GM23248 (cell line): Measurements from ENCODE around the gene IFT122.

Source experiments
- EZH2 ChIP-seq: fragments of 200-600 bp; sonication (generic); IDR thresholded peaks from 2 replicates; pipeline ENCODE4 v1.6.1; 2018; ENCODE audit warnings: antibody characterized with exemption, mild to moderate bottlenecking; ENCODE audit not compliant: insufficient read depth, poor library complexity, severe bottlenecking
- EZH2phosphoT487 ChIP-seq: fragments of 200-600 bp; sonication (generic); IDR thresholded peaks from 2 replicates; pipeline ENCODE4 v1.6.1; 2018; ENCODE audit warnings: antibody characterized with exemption, moderate library complexity, mild to moderate bottlenecking, low read depth; ENCODE audit not compliant: insufficient read depth

- no peak for TF ChIP-seq EZH2
- TF ChIP-seq EZH2phosphoT487 = no peak
Observed at GRCh38 chr3:129522953-129523352, 82.9 kb downstream of the IFT122 start.
